Activated CD4-positive, alpha-beta T cell treated with anti-CD3 and anti-CD28 coated beads for 36 hours (primary cell): ENCODE data around the gene WDR77. TPM values are rescaled to one million over a fixed set of nuclear protein-coding genes. Genes with fewer than 3 reads are reported as not detected.
A peak's percentile ranks its signal among the peaks of the same experiment; 100 is the strongest.

ENCODE experiments used
- ATAC-seq: fragments of 200-7000 bp; cut with Tn5 transposase; one replicate; pipeline ENCODE4 v1.10.0; 2021; ENCODE audit warnings: mild to moderate bottlenecking, moderate library complexity
- CTCF ChIA-PET: fragments of 350-600 bp; sonication (Branson Sonifier 250); formaldehyde crosslinking; loops from one replicate; lab custom pipeline; 2021; ENCODE audit warnings: antibody characterized with exemption; lab: Charles Lee
- POLR2A ChIA-PET: fragments of 350-600 bp; sonication (Branson Sonifier 250); formaldehyde crosslinking; loops from one replicate; lab custom pipeline; 2021; ENCODE audit warnings: antibody characterized with exemption, inconsistent platforms; lab: Charles Lee
- DNase-seq: peaks from one replicate; pipeline ENCODE4 v3.0.0-alpha.2; 2020
- H3K27ac Mint-ChIP-seq: one replicate; pipeline ENCODE4 v1.8.0; 2021; ENCODE audit warnings: mixed read lengths
- H3K27me3 Mint-ChIP-seq: one replicate; pipeline ENCODE4 v1.8.0; 2021; ENCODE audit warnings: mixed read lengths
- H3K36me3 Mint-ChIP-seq: one replicate; pipeline ENCODE4 v1.8.0; 2021; ENCODE audit warnings: low read depth, mixed read lengths
- H3K4me1 Mint-ChIP-seq: one replicate; pipeline ENCODE4 v1.8.0; 2021; ENCODE audit warnings: mixed read lengths
- H3K4me3 Mint-ChIP-seq: one replicate; pipeline ENCODE4 v1.8.0; 2021; ENCODE audit warnings: mild to moderate bottlenecking, moderate library complexity, mixed read lengths
- H3K9me3 Mint-ChIP-seq: one replicate; pipeline ENCODE4 v1.8.0; 2021; ENCODE audit warnings: low read depth, mixed read lengths
- intact Hi-C, 2 experiments: fragments of 100-400 bp; cut with DNase I in 1 of 2; cut with micrococcal nuclease in 1 of 2; formaldehyde crosslinking; loops; one replicate each; pipeline versions ENCODE4 v1.14.2 to v1.15.1; 2022 to 2024; cut with DNase I, micrococcal nuclease
- total RNA-seq, 2 experiments: library from RNA; stranded (reverse); gene quantifications; one replicate each; pipeline ENCODE4 v1.2.3, GENCODE V29; 2021

WDR77 gene
- total RNA-seq, 2 experiments from 2014 or later, result 42.5 to 53.6 TPM

DNA sequence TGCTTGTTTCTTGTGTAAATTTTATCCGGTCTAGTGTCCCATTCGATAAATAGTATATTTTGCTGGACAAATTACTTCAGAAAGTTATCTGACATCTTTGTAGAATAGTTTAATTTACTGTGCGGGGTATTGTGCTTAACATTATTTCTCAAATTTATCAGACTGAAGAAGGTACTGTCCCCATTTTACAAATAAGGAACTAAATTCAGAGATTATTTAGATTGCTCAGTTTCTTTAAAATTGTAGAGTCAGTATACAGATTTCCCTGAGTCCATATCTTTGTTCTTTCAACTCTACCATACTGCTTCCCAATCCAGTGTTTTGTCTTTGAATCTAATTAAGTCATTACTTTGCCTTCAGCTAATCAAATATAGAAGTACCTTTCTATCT, 6.6 kb upstream of the WDR77 start:
- ChIA-PET CTCF (interaction anchor here (2.1 kb wide), 1 partner anchor 260 kb away, joined by 7 read pairs; no protein-coding TSS in a partner anchor), POLR2A (no interaction called here)
- H3K4me1 Mint-ChIP-seq, result peaks cover 55% of the 10 kb centered on the region
- peaks cover 63% of the 10 kb centered on the region for H3K36me3 Mint-ChIP-seq
- intact Hi-C loops, result no loop called here
- no peak for ATAC-seq
- peak overlapping the region; percentile 67 for H3K27ac Mint-ChIP-seq
- DNase-seq, result no peak
- no peaks in the 10 kb centered on the region for H3K9me3 Mint-ChIP-seq
- H3K4me3 Mint-ChIP-seq, result no peak overlapping the region
- no peaks in the 10 kb centered on the region for H3K27me3 Mint-ChIP-seq

- Mint-ChIP-seq H3K27ac (peak overlapping the region; percentile 67), H3K4me3 (peak overlapping the region; percentile 6), H3K27me3 (no peaks in the 10 kb centered on the region), H3K9me3 (no peaks in the 10 kb centered on the region), H3K4me1 (peaks cover 58% of the 10 kb centered on the region), H3K36me3 (peaks cover 64% of the 10 kb centered on the region)
- CTCF ChIA-PET, result interaction anchor here (0.6 to 2.1 kb wide), 2 partner anchors 260 to 384 kb away, joined by 4 to 7 read pairs; no protein-coding TSS in a partner anchor
- intact Hi-C loops, result no loop called here
- DNase-seq, result peak; percentile 27
- POLR2A ChIA-PET, result no interaction called here
- peak; percentile 93 for ATAC-seq
Measured at GRCh38 chr1:111454859-111455641, 6.0 kb upstream of the WDR77 start.

GRCh38 chr1:111453706-111454105, 4.7 kb upstream of the WDR77 start:
- no peak overlapping the region for H3K27ac Mint-ChIP-seq

GRCh38 chr1:111452581-111452980, 3.5 kb upstream of the WDR77 start:
- peaks cover 70% of the 10 kb centered on the region for H3K4me1 Mint-ChIP-seq
- H3K36me3 Mint-ChIP-seq, result peaks cover 61% of the 10 kb centered on the region
- no peak overlapping the region for H3K27ac Mint-ChIP-seq
- POLR2A ChIA-PET, result no interaction called here
- no peaks in the 10 kb centered on the region for H3K9me3 Mint-ChIP-seq
- intact Hi-C loops, result no loop called here
- ATAC-seq (no peak), DNase-seq (no peak)
- CTCF ChIA-PET, result interaction anchor here (0.9 to 1.5 kb wide), 6 partner anchors 9 to 317 kb away, joined by 3 to 5 read pairs (median 3); no protein-coding TSS in a partner anchor
- H3K27me3 Mint-ChIP-seq, result no peaks in the 10 kb centered on the region
- no peak overlapping the region for H3K4me3 Mint-ChIP-seq

More at GRCh38 chr1:111453706-111454105, 4.7 kb upstream of the WDR77 start:
- intact Hi-C loops, result no loop called here
- Mint-ChIP-seq H3K4me1 (peaks cover 62% of the 10 kb centered on the region), H3K4me3 (no peak overlapping the region), H3K27me3 (no peaks in the 10 kb centered on the region), H3K9me3 (no peaks in the 10 kb centered on the region), H3K36me3 (peaks cover 68% of the 10 kb centered on the region)
- ATAC-seq (no peak), DNase-seq (no peak)
- CTCF ChIA-PET, result interaction anchor here (0.6 to 1.5 kb wide), 6 partner anchors 54 to 463 kb away, joined by 3 to 5 read pairs (median 3); no protein-coding TSS in a partner anchor
- POLR2A ChIA-PET, result no interaction called here

GRCh38 chr1:111450185-111450584, 1.1 kb upstream of the WDR77 start:
- H3K4me1 Mint-ChIP-seq, result peaks cover 80% of the 10 kb centered on the region
- no peaks in the 10 kb centered on the region for H3K27me3 Mint-ChIP-seq
- POLR2A ChIA-PET, result interaction anchor here (0.7 kb wide), 1 partner anchor 57 kb away, joined by 4 read pairs; no protein-coding TSS in a partner anchor
- ATAC-seq (no peak), DNase-seq (no peak)
- peak overlapping the region; percentile 98 for H3K27ac Mint-ChIP-seq
- peaks cover 55% of the 10 kb centered on the region for H3K36me3 Mint-ChIP-seq
- intact Hi-C loops, result no loop called here
- H3K4me3 Mint-ChIP-seq, result peak overlapping the region; percentile 99
- no peaks in the 10 kb centered on the region for H3K9me3 Mint-ChIP-seq
- CTCF ChIA-PET, result interaction anchor here (1.3 to 2.7 kb wide), 4 partner anchors 12 to 319 kb away, joined by 3 to 13 read pairs (median 6); partner anchors contain the start of gene C1orf162

DNA sequence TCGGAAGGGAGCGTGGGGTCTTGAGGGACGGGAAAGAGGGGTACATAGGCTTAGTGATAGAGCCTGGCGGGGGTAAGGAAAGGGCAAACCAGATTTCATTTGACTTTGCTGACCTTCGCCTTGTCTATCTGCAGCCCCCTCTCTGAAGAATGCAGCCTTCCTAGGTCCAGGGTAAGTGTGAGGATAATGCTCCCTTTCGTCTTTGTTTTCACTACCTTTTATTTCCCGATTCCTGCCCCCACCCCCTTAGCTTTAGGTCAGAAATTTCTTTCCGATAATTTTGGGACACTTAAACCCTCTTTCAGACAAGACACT, 604 bp upstream of the WDR77 start:
- peak overlapping the region; percentile 99 for H3K4me3 Mint-ChIP-seq
- peaks cover 80% of the 10 kb centered on the region for H3K4me1 Mint-ChIP-seq
- DNase-seq (no peak), ATAC-seq (no peak)
- H3K27ac Mint-ChIP-seq, result peak overlapping the region; percentile 98
- CTCF ChIA-PET, result interaction anchor here (1.6 to 2.7 kb wide), 2 partner anchors 23 to 319 kb away, joined by 5 to 13 read pairs; partner anchors contain the start of gene C1orf162
- intact Hi-C loops, result loop anchor here (1.0 to 5.0 kb wide), 14 partner anchors 21 to 1168 kb away; partner anchors contain the start of genes DDX20 (in 2 of the 2), CAPZA1 (in 1 of the 2), CEPT1 (in 1 of the 2) and DENND2D (in 1 of the 2)
- POLR2A ChIA-PET, result no interaction called here
- H3K27me3 Mint-ChIP-seq, result no peaks in the 10 kb centered on the region
- peaks cover 53% of the 10 kb centered on the region for H3K36me3 Mint-ChIP-seq
- H3K9me3 Mint-ChIP-seq, result no peaks in the 10 kb centered on the region

GRCh38 chr1:111448482-111448917, 556 bp downstream of the WDR77 start:
- H3K9me3 Mint-ChIP-seq, result no peaks in the 10 kb centered on the region
- H3K4me3 Mint-ChIP-seq, result peak overlapping the region; percentile 99
- peak overlapping the region; percentile 82 for H3K27ac Mint-ChIP-seq
- DNase-seq (peak; percentile 51), ATAC-seq (peak; percentile 30)
- ChIA-PET POLR2A (interaction anchor here (0.5 to 0.9 kb wide), 2 partner anchors 22 to 59 kb away, joined by 3 read pairs; no protein-coding TSS in a partner anchor), CTCF (interaction anchor here (0.5 to 1.7 kb wide), 4 partner anchors 32 to 386 kb away, joined by 3 to 4 read pairs (median 3); no protein-coding TSS in a partner anchor)
- H3K27me3 Mint-ChIP-seq, result no peaks in the 10 kb centered on the region
- H3K4me1 Mint-ChIP-seq, result peaks cover 77% of the 10 kb centered on the region
- intact Hi-C loops, result loop anchor here (2.0 to 5.0 kb wide), 7 partner anchors 22 to 1169 kb away; partner anchors contain the start of genes CAPZA1 (in 1 of the 2), CEPT1 (in 1 of the 2), DENND2D (in 1 of the 2) and DRAM2 (in 1 of the 2)
- peaks cover 54% of the 10 kb centered on the region for H3K36me3 Mint-ChIP-seq

- no peak for ATAC-seq
- peaks cover 77% of the 10 kb centered on the region for H3K4me1 Mint-ChIP-seq
- POLR2A ChIA-PET, result no interaction called here
- peak overlapping the region; percentile 79 for H3K27ac Mint-ChIP-seq
- H3K36me3 Mint-ChIP-seq, result peaks cover 63% of the 10 kb centered on the region
- peak overlapping the region; percentile 99 for H3K4me3 Mint-ChIP-seq
- CTCF ChIA-PET, result interaction anchor here (0.7 to 1.7 kb wide), 8 partner anchors 46 to 322 kb away, joined by 3 to 4 read pairs (median 4); partner anchors contain the start of gene DDX20
- H3K9me3 Mint-ChIP-seq, result no peaks in the 10 kb centered on the region
- intact Hi-C loops, result loop anchor here (5.0 kb wide), 4 partner anchors 45 to 1170 kb away; partner anchors contain the start of genes CAPZA1 (in 1 of the 2), DENND2D (in 1 of the 2) and ST7L (in 1 of the 2)
- no peaks in the 10 kb centered on the region for H3K27me3 Mint-ChIP-seq
- no peak for DNase-seq
Measured at GRCh38 chr1:111446967-111447892, 1.8 kb downstream of the WDR77 start.

GRCh38 chr1:111446546-111446945, 2.5 kb downstream of the WDR77 start:
- Mint-ChIP-seq H3K27me3 (no peaks in the 10 kb centered on the region), H3K4me3 (peak overlapping the region; percentile 99), H3K9me3 (no peaks in the 10 kb centered on the region), H3K4me1 (peaks cover 78% of the 10 kb centered on the region), H3K36me3 (peaks cover 66% of the 10 kb centered on the region), H3K27ac (peak overlapping the region; percentile 79)
- POLR2A ChIA-PET, result no interaction called here
- DNase-seq (no peak), ATAC-seq (no peak)
- CTCF ChIA-PET, result interaction anchor here (1.5 to 1.6 kb wide), 2 partner anchors 45 to 321 kb away, joined by 4 read pairs; no protein-coding TSS in a partner anchor
- intact Hi-C loops, result loop anchor here (5.0 kb wide), 4 partner anchors 44 to 1171 kb away; partner anchors contain the start of genes CAPZA1 (in 1 of the 2), DENND2D (in 1 of the 2) and ST7L (in 1 of the 2)

DNA sequence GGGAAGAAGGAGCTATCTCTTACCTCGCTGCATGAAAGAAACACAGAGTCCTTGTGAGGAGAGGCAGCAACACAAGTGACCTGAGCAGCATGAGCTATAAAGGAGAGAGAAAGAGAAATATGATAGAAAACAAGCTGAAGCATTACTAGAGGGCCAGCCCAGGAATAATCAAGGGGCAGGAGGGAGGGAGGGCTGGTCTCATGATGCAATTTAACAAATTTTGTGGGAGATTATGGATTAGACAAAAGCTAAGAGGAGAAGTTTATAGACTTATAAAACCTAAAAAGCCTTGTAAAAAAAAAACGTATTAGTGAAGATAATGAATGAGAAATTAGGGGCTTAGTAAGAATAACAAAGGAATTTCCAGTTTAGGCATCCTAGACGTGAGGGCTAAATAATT, 5.0 kb downstream of the WDR77 start:
- peaks cover 63% of the 10 kb centered on the region for H3K36me3 Mint-ChIP-seq
- intact Hi-C loops, result no loop called here
- H3K4me1 Mint-ChIP-seq, result peaks cover 65% of the 10 kb centered on the region

More for the DNA sequence above, 5.0 kb downstream of the WDR77 start:
- Mint-ChIP-seq H3K27me3 (no peaks in the 10 kb centered on the region), H3K27ac (peak overlapping the region; percentile 47), H3K9me3 (no peaks in the 10 kb centered on the region), H3K4me3 (no peak overlapping the region)
- ChIA-PET CTCF (interaction anchor here (1.8 to 2.6 kb wide), 2 partner anchors 44 to 324 kb away, joined by 4 to 9 read pairs; no protein-coding TSS in a partner anchor), POLR2A (no interaction called here)
- DNase-seq (no peak), ATAC-seq (no peak)
